GM12878 (cell line): Measurements from ENCODE around the gene STK33. TPM values are rescaled to one million over a fixed set of nuclear protein-coding genes. Genes with fewer than 3 reads are reported as not detected.

Source experiments
- ATAC-seq: fragments of 200-7000 bp; cut with Tn5 transposase; 3 replicates; pipeline ENCODE4 v1.9.1; 2020; ENCODE audit warnings: mild to moderate bottlenecking, moderate library complexity
- BruUV-seq: library from RNA; stranded (reverse); fragments of 400-500 nt; replicated peaks from 2 replicates; lab custom pipeline; 2021; lab: Mats Ljungman, UMichigan
- CTCF ChIA-PET: fragments of 300-600 bp; sonication (Branson Sonifier 250); formaldehyde crosslinking; extraction: SDS; loops from one replicate; lab custom pipeline; 2021; ENCODE audit warnings: inconsistent platforms; lab: Yijun Ruan, JAX
- POLR2A ChIA-PET: fragments of 350-600 bp; formaldehyde crosslinking; extraction: SDS; loops from one replicate; lab custom pipeline; 2021; ENCODE audit warnings: inconsistent platforms; lab: Charles Lee
- RAD21 ChIA-PET: fragments of 300-600 bp; sonication (Branson Sonifier 250); formaldehyde crosslinking; loops from one replicate; lab custom pipeline; 2023; ENCODE audit warnings: antibody characterized with exemption; ENCODE audit not compliant: unreplicated experiment; lab: Charles Lee
- SMC1A ChIA-PET: fragments of 300-600 bp; sonication (Branson Sonifier 250); formaldehyde crosslinking; loops from one replicate; lab custom pipeline; 2023; ENCODE audit not compliant: unreplicated experiment, uncharacterized antibody; lab: Charles Lee
- DNase-seq: peaks from one replicate; pipeline ENCODE4 v3.0.0-alpha.2; 2011; ENCODE audit warnings: low read depth, low spot score
- FAIRE-seq: peaks from 3 replicates; lab custom pipeline; 2011; peaks lifted over from hg19 to GRCh38; lab: Jason Lieb, UNC
- H2AFZ ChIP-seq: 2 replicates; pipeline ENCODE4 v1.6.0; 2011; ENCODE audit warnings: low read depth, low read length, control low read depth; ENCODE audit not compliant: control insufficient read depth
- H3K27ac ChIP-seq: 2 replicates; pipeline ENCODE4 v1.5.1; 2011; ENCODE audit warnings: control low read depth; ENCODE audit not compliant: control insufficient read depth, insufficient read depth
- H3K27me3 ChIP-seq, 2 experiments: replicated peaks in 1 of 2; 2 replicates each; pipeline versions ENCODE4 v1.6.0 to v1.6.1; 2011; ENCODE audit warnings: low read length in 1 of 2; ENCODE audit not compliant: control insufficient read depth in 2 of 2, insufficient read depth in 2 of 2
- H3K36me3 ChIP-seq, 2 experiments: 2 replicates each; pipeline ENCODE4 v1.5.1; 2011; ENCODE audit warnings: low read length in 1 of 2; ENCODE audit not compliant: control insufficient read depth in 2 of 2, insufficient read depth in 2 of 2
- H3K4me1 ChIP-seq: 2 replicates; pipeline ENCODE4 v1.6.1; 2011; ENCODE audit warnings: mild to moderate bottlenecking, low read length, moderate library complexity, mixed read lengths; ENCODE audit not compliant: control insufficient read depth, insufficient read depth
- H3K4me2 ChIP-seq: 2 replicates; pipeline ENCODE4 v1.6.0; 2011; ENCODE audit warnings: control low read depth; ENCODE audit not compliant: control insufficient read depth, insufficient read depth
- H3K4me3 ChIP-seq: fragments of 200-600 bp; sonication (generic); 2 replicates; pipeline ENCODE4 v1.5.1; 2016
- H3K79me2 ChIP-seq: 2 replicates; pipeline ENCODE4 v1.6.0; 2011; ENCODE audit warnings: low read length; ENCODE audit not compliant: control insufficient read depth, insufficient read depth
- H3K9ac ChIP-seq: 2 replicates; pipeline ENCODE4 v1.8.0; 2011; ENCODE audit warnings: low read length, control low read depth, mixed read lengths; ENCODE audit not compliant: control insufficient read depth, insufficient read depth
- H3K9me3 ChIP-seq: replicated peaks from 3 replicates; pipeline ENCODE4 v1.5.1; 2011; ENCODE audit warnings: mild to moderate bottlenecking, low read length; ENCODE audit not compliant: control insufficient read depth, insufficient read depth
- H4K20me1 ChIP-seq: 2 replicates; pipeline ENCODE4 v1.6.0; 2011; ENCODE audit not compliant: control insufficient read depth, insufficient read depth
- BMI1 ChIP-seq: fragments of 450-650 bp; IDR thresholded peaks from 2 replicates; pipeline ENCODE4 v1.6.1; 2016; ENCODE audit warnings: mild to moderate bottlenecking, moderate library complexity, borderline replicate concordance
- ESRRA ChIP-seq: IDR thresholded peaks from 2 replicates; pipeline ENCODE4 v1.6.1; 2012; ENCODE audit warnings: mild to moderate bottlenecking, low read length, improper control_type of control experiment
- IRF4 ChIP-seq: IDR thresholded peaks from 2 replicates; pipeline ENCODE4 v1.6.1; 2011; ENCODE audit warnings: low read depth, low read length
- PML ChIP-seq: IDR thresholded peaks from 2 replicates; pipeline ENCODE4 v1.6.1; 2012; ENCODE audit warnings: low read length, inconsistent platforms
- TCF12 ChIP-seq: IDR thresholded peaks from 2 replicates; pipeline ENCODE4 v1.6.1; 2011; ENCODE audit warnings: low read depth, mild to moderate bottlenecking, low read length
- WGBS: methylation state at CpG from one replicate; pipeline ENCODE4 v1.1.6; 2016; ENCODE audit warnings: low lambda C conversion rate; ENCODE audit not compliant: insufficient replicate concordance, insufficient coverage; ENCODE audit errors: missing lambda C conversion rate; 5-methylcytosine and 5-hydroxymethylcytosine counted together
- in situ Hi-C: fragments of 300-500 bp; cut with MboI; formaldehyde crosslinking; loops from 9 replicates; pipeline ENCODE4 v1.14.3; 2018; ENCODE audit warnings: mixed read lengths
- intact Hi-C: fragments of 100-400 bp; cut with micrococcal nuclease; formaldehyde crosslinking; loops from one replicate; pipeline ENCODE4 v1.14.2; 2022; ENCODE audit not compliant: unreplicated experiment
- polyA plus RNA-seq, 11 experiments: library from polyadenylated mRNA; depleted of rRNA in 4 of 11; unstranded in 6 of 11; stranded (reverse) in 5 of 11; fragments of >200 nt; fragmentation: Nextera tagmentation in 4 of 11; fragmentation: Illumina TruSeq in 1 of 11; extraction: Ambion mirVana in 4 of 11; extraction: Trizol in 1 of 11; gene quantifications; 1 replicate in 1 of 11; 2 replicates in 10 of 11; pipeline versions ENCODE4 v1.2.1 to v1.2.3, GENCODE V29; 2011 to 2016; ENCODE audit warnings: inconsistent platforms in 2 of 11, missing spikeins in 2 of 11, low read depth in 1 of 11
- total RNA-seq, 4 experiments: library from RNA; depleted of rRNA in 3 of 4; stranded (reverse); fragments of >200 nt in 3 of 4; fragmentation: Illumina TruSeq in 1 of 4; extraction: Trizol in 1 of 4; gene quantifications; 2 replicates each; pipeline versions ENCODE4 v1.2.1 to v1.2.3, GENCODE V29; 2013 to 2021
- TF ChIP-seq, protein P1 (sequence below): IDR thresholded peaks from 2 replicates; pipeline ENCODE4 v1.6.1; 2012; ENCODE audit warnings: low read depth, low read length, improper control_type of control experiment
- TF ChIP-seq, protein P2 (sequence below): fragments of 450-650 bp; IDR thresholded peaks from 2 replicates; pipeline ENCODE4 v1.6.1; 2017; ENCODE audit warnings: borderline replicate concordance
- TF ChIP-seq, protein P3 (sequence below): fragments of 450-650 bp; IDR thresholded peaks from 2 replicates; pipeline ENCODE4 v1.6.1; 2016; ENCODE audit warnings: mild to moderate bottlenecking

Gene STK33
- total and polyA plus RNA-seq, 10 of the 15 experiments (the other 5 are each of a cell fraction or from before 2014, with no cell fraction given) = 5.2 to 27.3 (median 18.3) TPM

DNA sequence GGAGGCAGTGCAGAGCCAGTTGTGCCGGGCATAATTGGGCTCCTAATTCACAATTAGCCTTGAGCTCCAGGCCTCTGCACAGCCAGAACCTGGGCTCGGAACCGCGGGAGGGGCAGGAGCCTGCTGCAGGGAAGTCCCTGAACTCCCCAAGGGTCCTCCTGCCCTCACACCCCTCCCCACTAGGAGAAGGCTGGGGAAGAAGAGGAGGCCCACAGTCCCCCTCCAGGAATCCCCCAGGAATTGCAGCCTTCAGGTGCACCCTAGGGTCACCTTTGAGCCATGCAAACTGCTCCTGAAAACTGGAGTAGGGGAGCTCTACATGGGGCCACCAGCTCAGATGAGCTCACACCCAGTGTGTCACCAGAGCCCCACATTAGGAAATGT lies 236.5 kb downstream of the STK33 start:
- no peak overlapping the region for H3K4me2 ChIP-seq
- H3K27me3 ChIP-seq = no peaks in the 10 kb centered on the region
- ChIA-PET POLR2A (interaction anchor here (0.6 kb wide), 1 partner anchor 555 kb away, joined by 6 read pairs; no protein-coding TSS in a partner anchor), CTCF (no interaction called here), SMC1A (no interaction called here), RAD21 (interaction anchor here (0.6 to 1.4 kb wide), 2 partner anchors 210 to 1440 kb away, joined by 3 read pairs; no protein-coding TSS in a partner anchor)
- BruUV-seq = no TSS peak
- H3K36me3 ChIP-seq = no peaks in the 10 kb centered on the region
- intact Hi-C loops (no loop called here), in situ Hi-C loops (no loop called here)
- H3K27ac ChIP-seq = no peak overlapping the region
- no peak for ATAC-seq
- H3K4me1 ChIP-seq = peaks cover 12% of the 10 kb centered on the region
- no peaks in the 10 kb centered on the region for H3K9me3 ChIP-seq
- no peak overlapping the region for H3K4me3 ChIP-seq
- WGBS = 92% methylated on average over 4 of the region's 4 CpGs
- H3K9ac ChIP-seq = no peak overlapping the region
- no peak overlapping the region for H2AFZ ChIP-seq
- no peak for FAIRE-seq
- no peaks in the 10 kb centered on the region for H4K20me1 ChIP-seq
- no peaks in the 10 kb centered on the region for H3K79me2 ChIP-seq
- DNase-seq = no peak
- TF ChIP-seq IRF4 = no peak
- no peak for TF ChIP-seq PML
- no peak for TF ChIP-seq ESRRA
- TF ChIP-seq, protein P1, sequence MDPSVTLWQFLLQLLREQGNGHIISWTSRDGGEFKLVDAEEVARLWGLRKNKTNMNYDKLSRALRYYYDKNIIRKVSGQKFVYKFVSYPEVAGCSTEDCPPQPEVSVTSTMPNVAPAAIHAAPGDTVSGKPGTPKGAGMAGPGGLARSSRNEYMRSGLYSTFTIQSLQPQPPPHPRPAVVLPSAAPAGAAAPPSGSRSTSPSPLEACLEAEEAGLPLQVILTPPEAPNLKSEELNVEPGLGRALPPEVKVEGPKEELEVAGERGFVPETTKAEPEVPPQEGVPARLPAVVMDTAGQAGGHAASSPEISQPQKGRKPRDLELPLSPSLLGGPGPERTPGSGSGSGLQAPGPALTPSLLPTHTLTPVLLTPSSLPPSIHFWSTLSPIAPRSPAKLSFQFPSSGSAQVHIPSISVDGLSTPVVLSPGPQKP = no peak
- TF ChIP-seq BMI1 = no peak
- TF ChIP-seq, protein P2, sequence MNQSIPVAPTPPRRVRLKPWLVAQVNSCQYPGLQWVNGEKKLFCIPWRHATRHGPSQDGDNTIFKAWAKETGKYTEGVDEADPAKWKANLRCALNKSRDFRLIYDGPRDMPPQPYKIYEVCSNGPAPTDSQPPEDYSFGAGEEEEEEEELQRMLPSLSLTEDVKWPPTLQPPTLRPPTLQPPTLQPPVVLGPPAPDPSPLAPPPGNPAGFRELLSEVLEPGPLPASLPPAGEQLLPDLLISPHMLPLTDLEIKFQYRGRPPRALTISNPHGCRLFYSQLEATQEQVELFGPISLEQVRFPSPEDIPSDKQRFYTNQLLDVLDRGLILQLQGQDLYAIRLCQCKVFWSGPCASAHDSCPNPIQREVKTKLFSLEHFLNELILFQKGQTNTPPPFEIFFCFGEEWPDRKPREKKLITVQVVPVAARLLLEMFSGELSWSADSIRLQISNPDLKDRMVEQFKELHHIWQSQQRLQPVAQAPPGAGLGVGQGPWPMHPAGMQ = no peak
- TF ChIP-seq TCF12 = no peak
- TF ChIP-seq, protein P3, sequence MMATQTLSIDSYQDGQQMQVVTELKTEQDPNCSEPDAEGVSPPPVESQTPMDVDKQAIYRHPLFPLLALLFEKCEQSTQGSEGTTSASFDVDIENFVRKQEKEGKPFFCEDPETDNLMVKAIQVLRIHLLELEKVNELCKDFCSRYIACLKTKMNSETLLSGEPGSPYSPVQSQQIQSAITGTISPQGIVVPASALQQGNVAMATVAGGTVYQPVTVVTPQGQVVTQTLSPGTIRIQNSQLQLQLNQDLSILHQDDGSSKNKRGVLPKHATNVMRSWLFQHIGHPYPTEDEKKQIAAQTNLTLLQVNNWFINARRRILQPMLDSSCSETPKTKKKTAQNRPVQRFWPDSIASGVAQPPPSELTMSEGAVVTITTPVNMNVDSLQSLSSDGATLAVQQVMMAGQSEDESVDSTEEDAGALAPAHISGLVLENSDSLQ = no peak
